Stimulated activated CD8-positive, alpha-beta memory T cell treated with anti-CD3 and anti-CD28 coated beads, Interleukin-7, amount 100 ng/mL, for 4 hours (primary cell): ENCODE measurements around the gene SRC.

Experiments
- DNase-seq, 2 donors: peaks; one replicate each; pipeline ENCODE4 v3.0.0-alpha.2; 2020; ENCODE audit warnings: low read depth in 2 of 2

SRC gene

GRCh38 chr20:37350649-37351574 lies 5.0 kb downstream of the SRC start:
- DNase-seq: no peak

GRCh38 chr20:37351689-37352607 lies 6.0 kb downstream of the SRC start:
- no peak for DNase-seq

- no peak for DNase-seq
Observed at GRCh38 chr20:37352608-37352980, 6.7 kb downstream of the SRC start.

GRCh38 chr20:37353285-37353849 lies 7.4 kb downstream of the SRC start:
- DNase-seq: no peak

- DNase-seq: no peak
Observed at GRCh38 chr20:37354210-37355195, 8.6 kb downstream of the SRC start.

- no peak for DNase-seq
Observed at GRCh38 chr20:37355252-37356180, 9.6 kb downstream of the SRC start.

GRCh38 chr20:37356387-37356786 lies 10.4 kb downstream of the SRC start:
- DNase-seq: no peak

GRCh38 chr20:37356961-37357371 lies 11.0 kb downstream of the SRC start:
- no peak for DNase-seq

- DNase-seq: no peak
Observed at GRCh38 chr20:37357481-37358365, 11.8 kb downstream of the SRC start.

- DNase-seq: no peak
Observed at GRCh38 chr20:37358366-37359150, 12.6 kb downstream of the SRC start.

- no peak for DNase-seq
Observed at GRCh38 chr20:37359331-37359730, 13.4 kb downstream of the SRC start.

- DNase-seq: no peak
Observed at GRCh38 chr20:37359836-37360235, 13.9 kb downstream of the SRC start.

GRCh38 chr20:37360391-37361115 lies 14.6 kb downstream of the SRC start:
- DNase-seq: no peak

- DNase-seq: no peak
Observed at GRCh38 chr20:37361336-37361735, 15.4 kb downstream of the SRC start.

- DNase-seq: no peak
Observed at GRCh38 chr20:37362231-37362792, 16.4 kb downstream of the SRC start.

- no peak for DNase-seq
Observed at GRCh38 chr20:37362821-37363220, 16.9 kb downstream of the SRC start.
